Neural progenitor cell (in vitro differentiated cells): ENCODE data around the gene ZNF512B.

Experiments used
- EZH2 ChIP-seq: fragments of 200-600 bp; sonication (generic); IDR thresholded peaks from 2 replicates; pipeline ENCODE4 v1.6.1; 2017; ENCODE audit warnings: antibody characterized with exemption, mild to moderate bottlenecking, moderate library complexity
- EZH2phosphoT487 ChIP-seq: fragments of 200-600 bp; sonication (generic); IDR thresholded peaks from 2 replicates; pipeline ENCODE4 v1.6.1; 2017; ENCODE audit warnings: antibody characterized with exemption
- TF ChIP-seq, protein P1 (sequence below): fragments of 200-600 bp; sonication (generic); IDR thresholded peaks from 2 replicates; pipeline ENCODE4 v1.5.1; 2017; ENCODE audit warnings: antibody characterized with exemption, mild to moderate bottlenecking

DNA sequence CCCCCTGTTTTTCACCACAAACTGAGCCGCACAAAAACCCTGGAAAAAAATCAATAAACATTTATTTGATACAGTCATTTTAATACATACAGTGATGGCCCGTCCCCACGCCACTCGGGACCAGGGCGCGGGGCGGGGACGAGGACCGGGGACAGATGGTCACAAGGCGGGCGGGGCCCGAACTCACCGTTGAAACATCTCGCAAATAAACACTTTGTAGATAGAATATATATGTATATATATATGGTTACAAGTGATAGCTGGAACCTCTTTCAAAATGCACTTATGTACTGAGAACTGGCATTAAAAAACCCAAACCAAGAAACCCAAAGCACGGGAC lies 13.1 kb downstream of the ZNF512B start:
- TF ChIP-seq, protein P1, sequence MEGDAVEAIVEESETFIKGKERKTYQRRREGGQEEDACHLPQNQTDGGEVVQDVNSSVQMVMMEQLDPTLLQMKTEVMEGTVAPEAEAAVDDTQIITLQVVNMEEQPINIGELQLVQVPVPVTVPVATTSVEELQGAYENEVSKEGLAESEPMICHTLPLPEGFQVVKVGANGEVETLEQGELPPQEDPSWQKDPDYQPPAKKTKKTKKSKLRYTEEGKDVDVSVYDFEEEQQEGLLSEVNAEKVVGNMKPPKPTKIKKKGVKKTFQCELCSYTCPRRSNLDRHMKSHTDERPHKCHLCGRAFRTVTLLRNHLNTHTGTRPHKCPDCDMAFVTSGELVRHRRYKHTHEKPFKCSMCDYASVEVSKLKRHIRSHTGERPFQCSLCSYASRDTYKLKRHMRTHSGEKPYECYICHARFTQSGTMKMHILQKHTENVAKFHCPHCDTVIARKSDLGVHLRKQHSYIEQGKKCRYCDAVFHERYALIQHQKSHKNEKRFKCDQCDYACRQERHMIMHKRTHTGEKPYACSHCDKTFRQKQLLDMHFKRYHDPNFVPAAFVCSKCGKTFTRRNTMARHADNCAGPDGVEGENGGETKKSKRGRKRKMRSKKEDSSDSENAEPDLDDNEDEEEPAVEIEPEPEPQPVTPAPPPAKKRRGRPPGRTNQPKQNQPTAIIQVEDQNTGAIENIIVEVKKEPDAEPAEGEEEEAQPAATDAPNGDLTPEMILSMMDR: no peak
- no peak for TF ChIP-seq EZH2
- no peak for TF ChIP-seq EZH2phosphoT487
